OCI-LY3 (cell line): ENCODE measurements around the gene FAM107B.

Experiments used
- CTCF ChIP-seq: fragments of 200-600, 300-600 bp; sonication (generic); IDR thresholded peaks from 2 replicates; pipeline ENCODE4 v1.5.1; 2014; ENCODE audit warnings: antibody characterized with exemption, low read length, low read depth
- EZH2phosphoT487 ChIP-seq: fragments of 200-600 bp; shearing (Covaris generic); IDR thresholded peaks from 2 replicates; pipeline ENCODE4 v1.6.1; 2018; ENCODE audit warnings: antibody characterized with exemption, mixed run types, low read depth

DNA sequence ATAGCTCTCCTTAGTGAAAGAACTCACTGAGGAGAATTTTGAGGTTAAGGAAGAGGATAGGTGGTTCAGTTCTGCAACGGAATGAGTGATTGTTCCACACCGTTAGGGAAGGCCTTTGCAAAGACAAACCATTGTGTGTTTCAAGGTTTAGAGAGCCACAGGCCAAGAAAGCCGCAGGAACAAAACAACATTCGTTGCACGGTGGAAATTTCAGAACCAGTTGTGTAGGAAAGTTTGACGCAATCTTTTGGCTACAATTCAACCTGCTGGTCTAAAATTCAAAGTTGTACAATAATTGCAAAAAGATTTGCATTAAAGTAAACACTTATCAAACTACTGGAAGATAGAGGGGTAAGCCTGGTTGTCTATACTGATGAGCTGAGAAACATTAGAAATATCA is 91.4 kb downstream of the FAM107B start:
- TF ChIP-seq CTCF = no peak
- no peak for TF ChIP-seq EZH2phosphoT487
